GM23338 (cell line): ENCODE results near the gene AFAP1L1.

Experiments used
- EZH2 ChIP-seq: fragments of 200-600 bp; sonication (generic); IDR thresholded peaks from one replicate; pipeline ENCODE4 v1.8.0; 2017; ENCODE audit warnings: antibody characterized with exemption, mild to moderate bottlenecking, low read depth; ENCODE audit not compliant: unreplicated experiment
- EZH2phosphoT487 ChIP-seq: fragments of 200-600 bp; sonication (generic); IDR thresholded peaks from one replicate; pipeline ENCODE4 v1.8.1; 2018; ENCODE audit warnings: antibody characterized with exemption; ENCODE audit not compliant: unreplicated experiment
- POLR2AphosphoS5 ChIP-seq: IDR thresholded peaks from 2 replicates; pipeline ENCODE4 v1.6.1; 2016; ENCODE audit warnings: antibody characterized with exemption, low read depth
- TF ChIP-seq, protein P1 (sequence below), 2 experiments: fragments of 200-600 bp in 1 of 2; sonication (generic) in 1 of 2; conservative IDR thresholded peaks; 2 replicates each; pipeline versions ENCODE4 v1.5.1 to v1.6.1; 2016 to 2017; ENCODE audit warnings: antibody characterized with exemption in 2 of 2, low read depth in 2 of 2, mild to moderate bottlenecking in 2 of 2, moderate library complexity in 1 of 2
- TF ChIP-seq, protein P2 (sequence below): IDR thresholded peaks from one replicate; pipeline ENCODE4 v1.6.1; 2018; ENCODE audit warnings: antibody characterized with exemption; ENCODE audit not compliant: unreplicated experiment

DNA sequence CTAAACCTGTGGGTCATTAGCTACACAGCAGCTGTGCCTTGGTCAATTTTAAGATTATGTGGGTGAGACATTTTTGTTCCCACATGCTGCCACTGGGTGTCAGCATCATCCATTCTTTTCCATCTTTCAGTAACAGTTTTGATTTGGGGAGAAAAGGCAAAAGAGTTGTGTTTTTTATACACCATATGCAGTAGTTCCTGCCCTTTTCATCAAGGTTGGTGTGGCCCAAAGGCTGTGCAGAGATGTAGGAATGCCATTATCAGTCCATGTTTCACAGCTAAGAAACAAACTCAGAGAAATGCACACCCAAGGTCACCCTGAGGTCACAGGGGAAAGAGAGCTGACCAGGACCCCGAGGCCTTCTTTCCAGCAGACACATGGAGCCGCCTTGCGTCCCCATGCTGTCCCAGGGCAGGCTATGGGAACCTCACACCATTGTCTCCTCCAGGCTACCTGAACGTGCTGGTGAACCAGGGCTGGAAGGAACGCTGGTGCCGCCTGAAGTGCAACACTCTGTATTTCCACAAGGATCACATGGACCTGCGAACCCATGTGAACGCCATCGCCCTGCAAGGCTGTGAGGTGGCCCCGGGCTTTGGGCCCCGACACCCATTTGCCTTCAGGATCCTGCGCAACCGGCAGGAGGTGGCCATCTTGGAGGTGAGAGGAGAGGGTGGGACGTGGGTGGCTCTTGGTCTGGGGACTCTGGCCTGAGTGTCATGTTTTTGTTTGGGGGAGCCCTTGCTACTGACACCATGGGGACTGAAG, 45.8 kb downstream of the AFAP1L1 start:
- TF ChIP-seq, protein P1, sequence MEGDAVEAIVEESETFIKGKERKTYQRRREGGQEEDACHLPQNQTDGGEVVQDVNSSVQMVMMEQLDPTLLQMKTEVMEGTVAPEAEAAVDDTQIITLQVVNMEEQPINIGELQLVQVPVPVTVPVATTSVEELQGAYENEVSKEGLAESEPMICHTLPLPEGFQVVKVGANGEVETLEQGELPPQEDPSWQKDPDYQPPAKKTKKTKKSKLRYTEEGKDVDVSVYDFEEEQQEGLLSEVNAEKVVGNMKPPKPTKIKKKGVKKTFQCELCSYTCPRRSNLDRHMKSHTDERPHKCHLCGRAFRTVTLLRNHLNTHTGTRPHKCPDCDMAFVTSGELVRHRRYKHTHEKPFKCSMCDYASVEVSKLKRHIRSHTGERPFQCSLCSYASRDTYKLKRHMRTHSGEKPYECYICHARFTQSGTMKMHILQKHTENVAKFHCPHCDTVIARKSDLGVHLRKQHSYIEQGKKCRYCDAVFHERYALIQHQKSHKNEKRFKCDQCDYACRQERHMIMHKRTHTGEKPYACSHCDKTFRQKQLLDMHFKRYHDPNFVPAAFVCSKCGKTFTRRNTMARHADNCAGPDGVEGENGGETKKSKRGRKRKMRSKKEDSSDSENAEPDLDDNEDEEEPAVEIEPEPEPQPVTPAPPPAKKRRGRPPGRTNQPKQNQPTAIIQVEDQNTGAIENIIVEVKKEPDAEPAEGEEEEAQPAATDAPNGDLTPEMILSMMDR (conservative IDR thresholded peaks at IDR 0.05; ENCODE audit: low read depth in 2 of 2): peak; percentile 76 to 80
- TF ChIP-seq POLR2AphosphoS5 (no peak), EZH2 (no peak), EZH2phosphoT487 (no peak)
- TF ChIP-seq, protein P2, sequence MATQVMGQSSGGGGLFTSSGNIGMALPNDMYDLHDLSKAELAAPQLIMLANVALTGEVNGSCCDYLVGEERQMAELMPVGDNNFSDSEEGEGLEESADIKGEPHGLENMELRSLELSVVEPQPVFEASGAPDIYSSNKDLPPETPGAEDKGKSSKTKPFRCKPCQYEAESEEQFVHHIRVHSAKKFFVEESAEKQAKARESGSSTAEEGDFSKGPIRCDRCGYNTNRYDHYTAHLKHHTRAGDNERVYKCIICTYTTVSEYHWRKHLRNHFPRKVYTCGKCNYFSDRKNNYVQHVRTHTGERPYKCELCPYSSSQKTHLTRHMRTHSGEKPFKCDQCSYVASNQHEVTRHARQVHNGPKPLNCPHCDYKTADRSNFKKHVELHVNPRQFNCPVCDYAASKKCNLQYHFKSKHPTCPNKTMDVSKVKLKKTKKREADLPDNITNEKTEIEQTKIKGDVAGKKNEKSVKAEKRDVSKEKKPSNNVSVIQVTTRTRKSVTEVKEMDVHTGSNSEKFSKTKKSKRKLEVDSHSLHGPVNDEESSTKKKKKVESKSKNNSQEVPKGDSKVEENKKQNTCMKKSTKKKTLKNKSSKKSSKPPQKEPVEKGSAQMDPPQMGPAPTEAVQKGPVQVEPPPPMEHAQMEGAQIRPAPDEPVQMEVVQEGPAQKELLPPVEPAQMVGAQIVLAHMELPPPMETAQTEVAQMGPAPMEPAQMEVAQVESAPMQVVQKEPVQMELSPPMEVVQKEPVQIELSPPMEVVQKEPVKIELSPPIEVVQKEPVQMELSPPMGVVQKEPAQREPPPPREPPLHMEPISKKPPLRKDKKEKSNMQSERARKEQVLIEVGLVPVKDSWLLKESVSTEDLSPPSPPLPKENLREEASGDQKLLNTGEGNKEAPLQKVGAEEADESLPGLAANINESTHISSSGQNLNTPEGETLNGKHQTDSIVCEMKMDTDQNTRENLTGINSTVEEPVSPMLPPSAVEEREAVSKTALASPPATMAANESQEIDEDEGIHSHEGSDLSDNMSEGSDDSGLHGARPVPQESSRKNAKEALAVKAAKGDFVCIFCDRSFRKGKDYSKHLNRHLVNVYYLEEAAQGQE: no peak
